ENCODE data around the gene PKHD1.

PKHD1 gene

GRCh38 chr6:52059821-52060220, 27.6 kb downstream of the PKHD1 start:
- DNase-seq (ENCODE audit: low read depth in 1 of 2, low spot score in 1 of 2): no peak
- no peak overlapping the region for H3K27ac ChIP-seq (replicated peaks)
- H3K27me3 ChIP-seq (ENCODE audit: insufficient read depth, poor library complexity, severe bottlenecking): peaks cover 3% of the 10 kb centered on the region
- TF ChIP-seq GABPA (IDR thresholded peaks at IDR 0.05; ENCODE audit: low read depth): no peak
- TF ChIP-seq REST (IDR thresholded peaks at IDR 0.05; ENCODE audit: insufficient replicate concordance, low read depth): no peak
- TF ChIP-seq SPI1 (IDR thresholded peaks at IDR 0.05; ENCODE audit: borderline replicate concordance, low read depth): no peak
- H3K4me3 ChIP-seq (replicated peaks; ENCODE audit: insufficient read depth, low read length): no peak overlapping the region

GRCh38 chr6:52055451-52055850, 32.0 kb downstream of the PKHD1 start:
- peaks cover 6% of the 10 kb centered on the region for H3K27me3 ChIP-seq (ENCODE audit: insufficient read depth, poor library complexity, severe bottlenecking)
- no peak for TF ChIP-seq SPI1 (IDR thresholded peaks at IDR 0.05; ENCODE audit: borderline replicate concordance, low read depth)
- no peak for TF ChIP-seq CTCF (IDR thresholded peaks at IDR 0.05; ENCODE audit: insufficient read depth, low read length)
- no peak for TF ChIP-seq POLR2AphosphoS5 (IDR thresholded peaks at IDR 0.05; ENCODE audit: low read depth)
- TF ChIP-seq REST (IDR thresholded peaks at IDR 0.05; ENCODE audit: insufficient replicate concordance, low read depth): no peak
- TF ChIP-seq GABPA (IDR thresholded peaks at IDR 0.05; ENCODE audit: low read depth): no peak
- no peak for DNase-seq (ENCODE audit: low read depth in 1 of 2, low spot score in 1 of 2)
- H3K27ac ChIP-seq (replicated peaks): no peak overlapping the region
- no peak overlapping the region for H3K4me3 ChIP-seq (replicated peaks; ENCODE audit: insufficient read depth, low read length)

GRCh38 chr6:52053038-52053695, 34.2 kb downstream of the PKHD1 start:
- Histone ChIP-seq H3K27me3 (ENCODE audit: insufficient read depth, poor library complexity, severe bottlenecking) (peaks cover 2% of the 10 kb centered on the region), H3K4me3 (replicated peaks; ENCODE audit: insufficient read depth, low read length) (no peak overlapping the region), H3K27ac (replicated peaks) (no peak overlapping the region)
- no peak for TF ChIP-seq CTCF (IDR thresholded peaks at IDR 0.05; ENCODE audit: insufficient read depth, low read length)
- no peak for TF ChIP-seq REST (IDR thresholded peaks at IDR 0.05; ENCODE audit: insufficient replicate concordance, low read depth)
- TF ChIP-seq SPI1 (IDR thresholded peaks at IDR 0.05; ENCODE audit: borderline replicate concordance, low read depth): no peak
- TF ChIP-seq GABPA (IDR thresholded peaks at IDR 0.05; ENCODE audit: low read depth): no peak
- TF ChIP-seq POLR2AphosphoS5 (IDR thresholded peaks at IDR 0.05; ENCODE audit: low read depth): no peak
- DNase-seq (ENCODE audit: low read depth in 1 of 2, low spot score in 1 of 2): no peak

Data from HL-60 (cell line).